ENCODE results near the gene WWOX.

Gene WWOX

DNA sequence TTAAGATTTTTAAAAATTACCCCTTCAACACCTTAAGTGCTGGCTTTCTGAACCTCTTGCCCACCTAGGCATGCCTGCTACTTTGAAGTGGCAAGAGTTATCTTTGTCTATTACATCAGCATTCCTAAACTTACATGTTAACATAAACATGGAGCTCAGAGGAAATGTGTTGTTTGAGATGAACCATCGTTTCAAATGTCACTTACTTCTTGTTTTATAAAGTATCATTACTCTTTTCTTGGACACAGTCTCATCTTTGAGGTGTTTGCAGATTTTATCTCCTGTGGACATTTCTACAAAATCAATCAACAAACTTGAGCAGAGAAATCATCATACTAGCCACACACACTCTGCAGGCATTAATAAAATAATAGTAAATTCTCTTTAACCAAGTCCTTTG, 184.9 kb downstream of the WWOX start:
- no peaks in the 10 kb centered on the region for H3K27me3 ChIP-seq (ENCODE audit: control insufficient read depth, insufficient read depth, low read length)
- peaks cover 20% of the 10 kb centered on the region for H3K4me1 ChIP-seq (ENCODE audit: control insufficient read depth, low read depth, low read length)
- H3K27ac ChIP-seq (ENCODE audit: low read length), result no peak overlapping the region
- H3K9ac ChIP-seq (ENCODE audit: low read length), result no peak overlapping the region
- no peaks in the 10 kb centered on the region for H3K9me3 ChIP-seq (ENCODE audit: control insufficient read depth, low read depth, low read length)
- H3K36me3 ChIP-seq (ENCODE audit: control insufficient read depth, low read depth, low read length), result no peaks in the 10 kb centered on the region
- no peak overlapping the region for H3K4me3 ChIP-seq (ENCODE audit: low read length)

DNA sequence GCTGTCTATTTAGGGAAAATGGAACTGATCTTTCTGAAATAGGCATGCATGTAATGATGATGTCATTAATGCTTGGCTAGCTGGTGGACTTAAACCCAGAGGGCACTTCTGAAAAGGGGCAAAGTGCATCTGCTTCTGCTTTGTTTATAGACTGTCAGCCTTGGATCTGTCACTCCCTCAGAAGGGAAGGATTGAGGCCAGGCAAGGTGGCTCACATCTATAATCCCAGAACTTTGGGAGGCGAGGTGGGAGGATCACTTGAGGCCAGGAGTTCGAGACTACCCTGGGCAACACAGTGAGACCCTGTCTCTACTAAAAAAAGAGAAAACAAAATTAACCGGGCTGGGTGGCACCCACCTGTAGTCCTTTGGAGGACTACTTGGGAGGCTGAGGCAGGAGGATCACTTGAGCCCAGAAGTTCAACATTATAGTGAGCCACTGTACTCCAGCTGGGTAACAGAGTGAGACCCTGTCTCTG, 185.5 kb downstream of the WWOX start:
- peaks cover 21% of the 10 kb centered on the region for H3K4me1 ChIP-seq (ENCODE audit: control insufficient read depth, low read depth, low read length)
- no peak overlapping the region for H3K4me3 ChIP-seq (ENCODE audit: low read length)
- no peaks in the 10 kb centered on the region for H3K36me3 ChIP-seq (ENCODE audit: control insufficient read depth, low read depth, low read length)

GRCh38 chr16:78285437-78285922, 186.0 kb downstream of the WWOX start:
- H3K27ac ChIP-seq (ENCODE audit: low read length), result no peak overlapping the region
- H3K9me3 ChIP-seq (ENCODE audit: control insufficient read depth, low read depth, low read length), result no peaks in the 10 kb centered on the region
- H3K4me1 ChIP-seq (ENCODE audit: control insufficient read depth, low read depth, low read length), result peaks cover 26% of the 10 kb centered on the region
- no peaks in the 10 kb centered on the region for H3K36me3 ChIP-seq (ENCODE audit: control insufficient read depth, low read depth, low read length)
- H3K27me3 ChIP-seq (ENCODE audit: control insufficient read depth, insufficient read depth, low read length), result no peaks in the 10 kb centered on the region
- no peak overlapping the region for H3K9ac ChIP-seq (ENCODE audit: low read length)
- H3K4me3 ChIP-seq (ENCODE audit: low read length), result no peak overlapping the region

More for the DNA sequence above, 185.5 kb downstream of the WWOX start:
- no peak overlapping the region for H3K9ac ChIP-seq (ENCODE audit: low read length)
- no peak overlapping the region for H3K27ac ChIP-seq (ENCODE audit: low read length)
- H3K9me3 ChIP-seq (ENCODE audit: control insufficient read depth, low read depth, low read length), result no peaks in the 10 kb centered on the region
- no peaks in the 10 kb centered on the region for H3K27me3 ChIP-seq (ENCODE audit: control insufficient read depth, insufficient read depth, low read length)

- no peaks in the 10 kb centered on the region for H3K36me3 ChIP-seq (ENCODE audit: control insufficient read depth, low read depth, low read length)
Observed at GRCh38 chr16:78286065-78286464, 186.6 kb downstream of the WWOX start.

GRCh38 chr16:78288888-78289287, 189.4 kb downstream of the WWOX start:
- no peak overlapping the region for H3K4me3 ChIP-seq (ENCODE audit: low read length)
- H3K4me1 ChIP-seq (ENCODE audit: control insufficient read depth, low read depth, low read length), result peaks cover 34% of the 10 kb centered on the region
- no peaks in the 10 kb centered on the region for H3K9me3 ChIP-seq (ENCODE audit: control insufficient read depth, low read depth, low read length)
- H3K27ac ChIP-seq (ENCODE audit: low read length), result no peak overlapping the region
- no peak overlapping the region for H3K9ac ChIP-seq (ENCODE audit: low read length)
- no peaks in the 10 kb centered on the region for H3K27me3 ChIP-seq (ENCODE audit: control insufficient read depth, insufficient read depth, low read length)
- no peaks in the 10 kb centered on the region for H3K36me3 ChIP-seq (ENCODE audit: control insufficient read depth, low read depth, low read length)

More at GRCh38 chr16:78286065-78286464, 186.6 kb downstream of the WWOX start:
- Histone ChIP-seq H3K27ac (ENCODE audit: low read length) (no peak overlapping the region), H3K27me3 (ENCODE audit: control insufficient read depth, insufficient read depth, low read length) (no peaks in the 10 kb centered on the region), H3K9me3 (ENCODE audit: control insufficient read depth, low read depth, low read length) (no peaks in the 10 kb centered on the region), H3K9ac (ENCODE audit: low read length) (no peak overlapping the region), H3K4me3 (ENCODE audit: low read length) (no peak overlapping the region), H3K4me1 (ENCODE audit: control insufficient read depth, low read depth, low read length) (peaks cover 30% of the 10 kb centered on the region)

DNA sequence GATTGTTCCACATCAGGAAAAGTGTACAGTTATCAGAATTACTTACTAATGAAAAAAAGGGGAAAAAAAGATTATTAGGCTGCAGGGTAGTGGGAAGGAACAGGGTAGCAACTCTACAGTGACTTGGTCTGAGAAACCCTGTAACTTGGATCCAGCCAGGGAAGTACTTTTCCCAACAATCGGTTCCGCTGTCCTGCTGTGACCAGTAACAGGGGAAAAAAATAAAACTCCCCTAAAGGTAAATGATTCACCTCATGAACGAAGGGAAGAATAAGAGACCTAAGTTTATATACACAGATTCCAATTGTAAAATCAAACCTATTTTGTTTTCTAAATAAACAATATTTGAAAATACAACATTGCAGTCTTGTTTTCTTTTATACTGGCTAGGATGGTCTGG, 189.9 kb downstream of the WWOX start:
- H3K4me3 ChIP-seq (ENCODE audit: low read length), result no peak overlapping the region
- no peaks in the 10 kb centered on the region for H3K9me3 ChIP-seq (ENCODE audit: control insufficient read depth, low read depth, low read length)
- H3K27me3 ChIP-seq (ENCODE audit: control insufficient read depth, insufficient read depth, low read length), result no peaks in the 10 kb centered on the region
- no peak overlapping the region for H3K27ac ChIP-seq (ENCODE audit: low read length)
- no peak overlapping the region for H3K9ac ChIP-seq (ENCODE audit: low read length)
- no peaks in the 10 kb centered on the region for H3K36me3 ChIP-seq (ENCODE audit: control insufficient read depth, low read depth, low read length)
- H3K4me1 ChIP-seq (ENCODE audit: control insufficient read depth, low read depth, low read length), result peaks cover 34% of the 10 kb centered on the region

DNA sequence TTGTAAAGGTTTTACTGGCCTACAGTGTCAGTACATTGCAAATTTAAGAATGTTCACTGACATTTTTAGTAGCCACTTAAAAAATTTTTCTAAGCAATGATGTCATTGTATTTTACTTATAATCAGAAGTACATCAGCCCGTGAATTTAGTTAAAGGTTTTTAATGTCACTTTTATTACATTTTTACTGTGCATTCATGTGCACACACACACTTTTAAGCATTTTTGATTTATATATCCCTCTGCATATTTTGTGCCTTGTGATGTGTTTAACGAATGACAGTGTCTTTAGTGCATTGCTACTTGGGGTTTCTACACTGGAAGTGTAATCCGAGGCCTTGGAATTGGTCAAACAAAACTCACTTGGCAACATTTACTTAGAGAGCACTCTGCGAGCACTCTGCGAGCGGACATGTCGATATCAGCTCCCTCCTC, 190.4 kb downstream of the WWOX start:
- Histone ChIP-seq H3K9me3 (ENCODE audit: control insufficient read depth, low read depth, low read length) (no peaks in the 10 kb centered on the region), H3K27ac (ENCODE audit: low read length) (no peak overlapping the region), H3K36me3 (ENCODE audit: control insufficient read depth, low read depth, low read length) (no peaks in the 10 kb centered on the region), H3K4me3 (ENCODE audit: low read length) (no peak overlapping the region), H3K4me1 (ENCODE audit: control insufficient read depth, low read depth, low read length) (peaks cover 34% of the 10 kb centered on the region), H3K27me3 (ENCODE audit: control insufficient read depth, insufficient read depth, low read length) (no peaks in the 10 kb centered on the region), H3K9ac (ENCODE audit: low read length) (no peak overlapping the region)

DNA sequence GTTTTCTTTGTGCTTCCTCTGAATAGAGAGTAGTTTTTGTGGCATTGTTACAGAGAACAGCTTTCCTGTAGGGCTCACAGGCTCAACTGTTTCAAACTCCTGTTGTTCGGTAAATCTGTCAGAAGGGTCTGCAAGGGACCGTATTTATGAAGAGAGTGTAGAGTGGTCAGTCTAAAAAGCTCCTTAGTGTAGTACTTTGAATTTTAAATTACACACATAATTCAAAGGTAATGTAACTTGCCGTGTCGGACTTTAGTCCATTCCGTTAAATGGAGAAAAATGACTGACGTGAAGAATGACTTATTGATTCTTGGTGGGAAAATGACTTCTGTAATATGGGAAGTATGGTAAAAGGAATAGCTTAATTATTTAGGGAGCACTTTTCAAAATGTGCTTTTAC, 190.9 kb downstream of the WWOX start:
- Histone ChIP-seq H3K27me3 (ENCODE audit: control insufficient read depth, insufficient read depth, low read length) (no peaks in the 10 kb centered on the region), H3K27ac (ENCODE audit: low read length) (no peak overlapping the region), H3K36me3 (ENCODE audit: control insufficient read depth, low read depth, low read length) (no peaks in the 10 kb centered on the region), H3K9ac (ENCODE audit: low read length) (no peak overlapping the region), H3K9me3 (ENCODE audit: control insufficient read depth, low read depth, low read length) (no peaks in the 10 kb centered on the region), H3K4me3 (ENCODE audit: low read length) (no peak overlapping the region), H3K4me1 (ENCODE audit: control insufficient read depth, low read depth, low read length) (peaks cover 34% of the 10 kb centered on the region)

GRCh38 chr16:78290872-78291591, 191.6 kb downstream of the WWOX start:
- no peaks in the 10 kb centered on the region for H3K36me3 ChIP-seq (ENCODE audit: control insufficient read depth, low read depth, low read length)
- peaks cover 30% of the 10 kb centered on the region for H3K4me1 ChIP-seq (ENCODE audit: control insufficient read depth, low read depth, low read length)
- no peaks in the 10 kb centered on the region for H3K9me3 ChIP-seq (ENCODE audit: control insufficient read depth, low read depth, low read length)
- no peak overlapping the region for H3K9ac ChIP-seq (ENCODE audit: low read length)
- H3K27ac ChIP-seq (ENCODE audit: low read length), result no peak overlapping the region
- no peak overlapping the region for H3K4me3 ChIP-seq (ENCODE audit: low read length)
- no peaks in the 10 kb centered on the region for H3K27me3 ChIP-seq (ENCODE audit: control insufficient read depth, insufficient read depth, low read length)

DNA sequence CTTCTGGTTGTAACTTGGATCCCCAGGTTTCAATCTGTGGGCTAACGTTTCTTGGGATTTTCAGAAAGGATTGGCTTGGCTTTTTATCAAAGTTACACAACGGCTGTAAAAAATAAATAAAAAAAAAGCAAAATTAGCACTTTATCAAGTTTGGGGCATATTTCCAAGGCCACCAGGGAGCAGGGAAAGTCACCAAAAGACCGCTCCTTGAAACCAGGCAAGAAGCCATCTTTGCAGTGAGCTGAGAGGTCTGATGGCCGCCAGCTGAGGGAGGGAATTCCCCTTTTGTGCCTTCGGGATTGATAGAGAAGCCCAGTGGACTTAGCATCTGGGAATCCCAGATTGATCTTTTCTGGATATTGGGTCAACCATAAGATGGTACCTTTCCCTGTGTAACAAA, 192.2 kb downstream of the WWOX start:
- H3K27ac ChIP-seq (ENCODE audit: low read length), result no peak overlapping the region
- no peaks in the 10 kb centered on the region for H3K27me3 ChIP-seq (ENCODE audit: control insufficient read depth, insufficient read depth, low read length)
- peaks cover 30% of the 10 kb centered on the region for H3K4me1 ChIP-seq (ENCODE audit: control insufficient read depth, low read depth, low read length)
- no peak overlapping the region for H3K4me3 ChIP-seq (ENCODE audit: low read length)
- H3K9ac ChIP-seq (ENCODE audit: low read length), result no peak overlapping the region
- no peaks in the 10 kb centered on the region for H3K36me3 ChIP-seq (ENCODE audit: control insufficient read depth, low read depth, low read length)
- no peaks in the 10 kb centered on the region for H3K9me3 ChIP-seq (ENCODE audit: control insufficient read depth, low read depth, low read length)

GRCh38 chr16:78292086-78292843, 192.8 kb downstream of the WWOX start:
- H3K9ac ChIP-seq (ENCODE audit: low read length), result no peak overlapping the region

More at GRCh38 chr16:78292086-78292843, 192.8 kb downstream of the WWOX start:
- Histone ChIP-seq H3K4me3 (ENCODE audit: low read length) (no peak overlapping the region), H3K27ac (ENCODE audit: low read length) (no peak overlapping the region), H3K27me3 (ENCODE audit: control insufficient read depth, insufficient read depth, low read length) (no peaks in the 10 kb centered on the region), H3K9me3 (ENCODE audit: control insufficient read depth, low read depth, low read length) (no peaks in the 10 kb centered on the region), H3K36me3 (ENCODE audit: control insufficient read depth, low read depth, low read length) (no peaks in the 10 kb centered on the region), H3K4me1 (ENCODE audit: control insufficient read depth, low read depth, low read length) (peaks cover 30% of the 10 kb centered on the region)

Measured in iPS-18a (cell line).